Measurements from ENCODE around the gene VPS54.
"Not testable (repeated sequence)": the region's sequence is repeated elsewhere in the genome, so short reads cannot be mapped to it uniquely, and the experiment has no call there.

Gene VPS54

DNA sequence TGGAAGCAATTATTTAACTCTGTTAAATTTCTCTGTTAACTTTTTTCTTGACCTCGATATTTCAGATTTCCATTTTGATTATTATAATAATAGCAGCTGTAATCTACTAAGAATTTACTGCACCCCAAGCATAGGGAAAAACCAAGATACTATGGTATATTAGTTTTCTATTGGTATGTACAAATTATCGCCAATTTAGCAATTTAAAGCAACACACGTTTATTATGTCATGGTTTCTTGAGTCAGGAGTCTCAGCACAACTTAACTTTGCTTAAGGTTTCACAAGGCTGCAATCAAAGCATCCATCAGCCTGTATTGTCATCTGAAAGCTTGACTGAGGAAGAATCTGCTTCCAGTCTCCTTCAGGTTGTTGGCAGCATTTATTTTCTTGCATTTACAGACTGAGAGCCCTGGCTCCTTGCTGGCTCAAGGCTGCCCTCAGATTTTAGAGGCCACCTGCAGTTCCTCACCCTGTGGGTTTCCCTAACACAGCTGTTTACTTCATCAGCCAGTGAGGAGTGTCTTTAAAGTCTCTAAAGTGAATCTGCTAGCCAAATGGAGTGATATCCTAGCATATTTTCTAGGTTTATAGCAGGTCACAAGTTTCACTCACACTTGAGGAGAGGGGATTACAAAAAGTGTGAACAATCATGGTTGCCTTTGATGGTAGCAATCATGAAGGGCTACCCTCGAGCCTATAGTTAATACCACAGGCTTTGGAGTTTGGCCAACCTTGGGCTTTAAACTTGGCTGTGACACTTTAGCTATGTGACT is 4.4 kb upstream of the VPS54 start:
- no peak for DNase-seq

DNA sequence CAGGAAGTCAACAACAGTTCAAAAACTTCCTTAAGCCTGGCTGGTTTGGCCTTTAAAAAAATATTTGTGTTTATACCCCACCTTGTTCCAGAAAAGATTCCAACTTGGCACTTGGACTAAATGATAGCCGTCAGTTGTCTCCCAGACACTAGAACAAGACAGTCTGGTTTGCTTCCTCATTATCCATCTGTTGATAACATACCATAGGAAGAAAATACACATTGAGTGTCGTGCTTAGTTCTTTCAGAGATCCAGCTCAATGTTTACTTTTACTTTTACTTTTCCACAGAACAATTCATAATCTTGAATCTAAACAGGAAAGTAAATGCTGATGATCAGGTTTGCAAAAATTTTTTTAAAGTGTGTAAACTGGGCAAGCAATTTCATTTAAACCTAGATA is 2.4 kb upstream of the VPS54 start:
- no peak for DNase-seq

DNA sequence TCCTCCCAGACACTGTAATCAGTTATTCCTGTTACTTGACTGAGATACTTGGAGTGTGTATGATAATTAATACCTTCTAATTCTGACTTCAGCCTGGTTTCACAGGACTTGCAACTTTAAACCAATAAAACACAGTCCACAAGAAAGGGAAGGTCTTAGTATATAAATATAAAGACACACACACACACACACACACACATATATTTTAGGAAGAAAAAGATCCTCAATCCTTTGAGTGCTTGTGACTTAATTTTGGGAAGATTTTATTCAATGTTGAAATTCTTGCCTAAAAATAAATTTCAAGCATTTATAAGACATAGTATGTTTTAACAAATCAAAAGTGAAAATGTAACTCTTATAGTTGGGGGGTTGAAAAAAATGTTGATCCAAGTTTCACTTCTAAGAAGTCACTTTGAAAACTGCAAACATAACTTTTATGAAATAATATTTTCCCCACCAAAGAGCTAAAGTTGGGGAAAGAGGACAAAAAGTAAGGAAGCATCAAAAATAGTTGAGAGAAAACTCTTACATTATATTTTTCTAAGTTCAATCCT is 824 bp upstream of the VPS54 start:
- no peak for DNase-seq

DNA sequence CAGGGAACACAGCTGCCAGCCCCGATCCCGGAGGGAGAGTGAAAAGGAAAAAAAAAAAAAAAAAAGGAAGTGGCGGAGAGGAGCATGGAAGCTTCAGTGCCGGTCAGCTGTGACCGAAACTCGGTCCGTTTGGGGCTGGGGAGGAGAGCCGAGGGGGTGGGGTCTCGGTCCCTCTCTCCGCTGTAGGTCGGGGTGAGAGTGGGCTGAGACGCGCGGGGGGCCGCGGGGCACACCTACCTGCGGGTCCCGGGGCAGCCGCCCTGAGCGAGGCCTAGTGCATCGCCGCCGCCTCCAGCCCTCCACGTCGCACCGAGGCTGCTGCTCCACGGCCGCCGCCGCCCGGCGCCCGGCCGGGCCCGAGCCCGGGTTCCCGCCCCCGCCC is 536 bp downstream of the VPS54 start:
- peak in 1 of 2 donors; percentile 38 for DNase-seq

DNA sequence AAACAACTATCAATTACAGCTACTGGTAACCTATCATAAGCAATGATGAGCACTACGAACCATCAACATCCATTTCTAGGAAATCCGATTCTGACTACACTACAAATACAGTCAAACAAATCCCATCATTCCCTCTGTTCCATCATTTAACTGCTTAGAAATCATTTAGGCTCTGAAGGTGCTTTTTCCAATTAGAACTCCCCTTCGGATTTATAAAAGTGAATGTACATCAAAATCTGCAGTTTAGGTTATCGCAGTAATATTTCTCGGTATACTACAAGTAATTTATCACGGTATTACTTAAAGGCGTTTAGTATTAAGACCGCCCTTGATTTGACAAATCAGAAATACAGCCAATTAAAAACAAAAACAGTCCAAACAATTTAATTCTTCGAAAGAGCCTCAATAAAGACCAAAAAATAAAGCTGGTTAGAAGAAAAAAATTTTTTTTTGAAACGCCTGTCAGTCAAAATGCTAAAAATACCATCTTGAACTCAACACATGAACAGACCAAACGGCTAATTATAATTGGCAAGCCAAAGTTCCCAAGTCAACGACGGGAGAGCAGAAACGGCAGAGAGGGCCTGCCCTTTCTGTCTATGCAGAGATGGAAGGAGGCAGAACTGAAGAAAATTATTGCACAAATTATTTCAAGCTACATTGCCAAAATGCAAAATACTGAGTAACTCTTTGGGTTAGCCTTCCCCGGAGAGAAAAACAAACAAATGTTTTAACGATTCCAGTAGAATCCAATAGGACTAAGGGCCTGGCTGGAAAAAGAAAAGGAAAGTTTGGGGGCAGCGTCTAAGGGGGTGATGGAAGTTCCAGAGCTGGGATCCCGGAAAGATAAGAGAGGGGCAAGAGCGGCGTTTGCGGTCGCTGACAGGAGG is 1.2 kb downstream of the VPS54 start:
- no peak for DNase-seq

DNA sequence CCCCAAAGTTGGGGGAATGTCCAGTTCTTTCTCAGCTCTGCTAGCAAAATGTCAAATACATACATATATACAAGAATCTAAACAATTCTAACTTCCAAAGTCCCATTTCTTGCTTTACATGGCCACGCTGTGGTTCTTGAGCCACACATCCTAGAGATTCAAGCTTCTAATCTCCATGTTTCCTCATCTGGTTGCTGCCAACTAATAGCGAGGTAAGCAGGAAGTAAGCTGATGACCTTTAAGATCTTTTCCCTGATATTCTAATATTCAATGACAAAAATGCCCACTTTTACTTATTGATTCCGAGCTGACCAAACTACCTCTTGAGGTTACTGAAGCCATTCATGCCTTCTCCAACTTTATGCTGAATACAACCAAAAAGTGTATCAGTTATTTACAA is 3.3 kb downstream of the VPS54 start:
- DNase-seq: no peak

DNA sequence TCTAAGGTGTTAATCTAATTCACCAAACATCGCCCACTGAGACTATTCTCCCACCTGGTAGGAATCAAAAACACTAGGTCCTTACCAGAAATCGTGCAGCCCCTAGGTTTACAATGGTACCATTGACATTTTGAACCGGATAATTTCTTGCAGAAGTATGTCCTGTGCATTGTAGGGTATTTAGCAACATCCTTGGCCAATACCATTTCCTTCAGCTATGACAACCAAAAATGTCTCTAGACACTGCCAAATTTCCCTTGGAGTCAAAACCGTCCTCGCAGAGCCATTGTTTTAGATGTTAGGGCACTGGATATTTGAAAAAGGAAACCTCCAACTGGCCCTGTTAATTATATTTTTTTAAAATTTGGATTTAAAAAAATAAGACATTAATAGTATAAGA is 3.8 kb downstream of the VPS54 start:
- DNase-seq: no peak

DNA sequence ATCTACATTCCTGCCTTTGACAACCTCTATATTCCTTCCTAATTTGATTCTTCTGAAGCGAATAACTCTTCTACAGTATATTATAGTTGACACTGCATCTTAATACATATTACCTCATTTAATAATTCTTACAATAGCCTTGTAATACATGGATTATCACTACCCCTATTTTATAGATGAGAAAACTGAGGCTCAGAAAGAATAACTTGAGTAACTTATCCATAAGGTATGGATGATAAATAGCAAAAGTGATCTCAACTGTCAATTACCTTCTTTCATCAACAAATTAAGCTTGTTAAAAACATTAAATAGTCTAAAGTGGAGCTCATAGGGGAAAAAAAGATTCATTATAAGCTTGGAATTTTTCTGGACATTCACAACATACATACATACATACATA is 4.6 kb downstream of the VPS54 start:
- no peak for DNase-seq

DNA sequence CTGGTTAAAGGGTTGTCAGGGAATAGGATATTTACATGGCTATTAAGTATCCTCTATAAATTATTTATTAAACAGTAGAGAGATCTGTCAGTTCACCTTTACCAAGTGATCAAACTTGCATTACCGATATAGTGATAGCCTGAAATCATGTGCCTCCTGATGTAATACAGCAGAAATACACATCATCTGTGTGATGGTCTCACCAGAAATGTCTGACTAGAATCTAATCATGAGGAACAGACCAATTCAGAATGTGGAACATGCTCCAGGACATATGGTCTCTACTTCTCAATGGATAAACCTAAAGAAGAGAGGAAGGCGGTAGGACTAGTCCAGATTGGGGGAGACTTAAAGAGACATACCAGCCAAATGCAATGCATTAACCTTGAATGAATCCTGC is 6.2 kb downstream of the VPS54 start:
- no peak for DNase-seq

DNA sequence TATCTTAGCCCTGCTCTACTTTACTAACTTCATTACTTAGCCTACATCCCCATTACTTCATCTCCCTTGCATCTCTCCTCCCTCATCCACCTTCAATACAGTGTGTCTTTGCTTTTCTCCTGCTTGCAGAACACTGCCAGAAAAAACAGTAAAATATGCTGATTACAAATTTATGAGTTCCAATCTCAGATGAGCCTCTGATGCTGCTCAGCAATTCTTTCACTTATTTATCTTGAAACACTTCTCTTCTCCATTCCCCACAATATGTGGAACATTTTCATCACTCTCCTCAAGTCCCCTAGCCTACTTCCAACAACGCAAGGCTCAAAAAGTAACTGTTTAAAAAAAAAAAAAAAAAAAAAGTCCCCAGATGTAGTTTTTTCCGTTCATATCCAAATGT is 7.1 kb downstream of the VPS54 start:
- no peak for DNase-seq

DNA sequence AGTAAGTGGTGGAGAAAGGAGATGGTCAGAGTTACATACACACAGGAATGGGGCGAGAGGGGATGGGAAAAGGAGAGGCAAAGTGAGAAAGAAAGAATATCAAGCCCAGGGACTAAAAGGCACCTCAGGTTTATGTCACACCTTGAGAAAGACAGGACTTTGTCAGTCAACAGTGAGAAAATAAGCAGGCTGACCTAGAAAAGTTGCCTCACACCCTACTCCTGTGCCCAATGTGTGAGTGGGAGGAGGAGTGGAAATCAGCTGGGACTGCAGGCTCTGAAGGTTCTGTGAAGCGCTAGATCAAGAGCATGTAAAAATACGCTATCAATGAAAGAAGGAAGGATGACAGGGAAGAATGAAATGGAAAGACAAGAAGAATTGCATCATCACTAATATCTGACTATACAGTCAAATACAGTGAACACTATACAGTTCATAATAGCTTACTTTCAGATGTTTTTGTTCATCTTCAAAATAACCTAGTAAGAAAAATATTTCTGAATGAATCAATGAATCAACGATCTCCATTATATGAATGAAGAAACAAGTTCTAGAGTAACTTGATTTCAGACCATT is 10.7 kb downstream of the VPS54 start:
- DNase-seq: no peak

DNA sequence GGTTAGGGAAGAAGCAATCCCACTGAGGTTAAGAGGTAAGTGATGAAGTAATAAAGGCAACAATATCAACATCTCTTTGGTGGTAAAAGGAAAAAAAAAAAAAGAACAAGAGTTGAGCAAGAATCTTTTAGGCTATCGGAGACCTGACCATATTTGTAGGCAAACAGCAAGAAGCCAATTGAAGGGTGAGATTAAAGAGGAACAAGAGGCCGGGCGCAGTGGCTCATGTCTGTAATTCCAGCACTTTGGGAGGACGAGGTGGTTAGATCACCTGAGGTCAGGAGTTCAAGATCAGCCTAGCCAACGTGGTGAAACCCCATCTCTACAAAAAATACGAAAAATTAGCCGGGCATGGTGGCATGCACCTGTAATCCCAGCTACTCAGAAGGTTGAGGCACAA is 11.3 kb downstream of the VPS54 start:
- DNase-seq: no peak

DNA sequence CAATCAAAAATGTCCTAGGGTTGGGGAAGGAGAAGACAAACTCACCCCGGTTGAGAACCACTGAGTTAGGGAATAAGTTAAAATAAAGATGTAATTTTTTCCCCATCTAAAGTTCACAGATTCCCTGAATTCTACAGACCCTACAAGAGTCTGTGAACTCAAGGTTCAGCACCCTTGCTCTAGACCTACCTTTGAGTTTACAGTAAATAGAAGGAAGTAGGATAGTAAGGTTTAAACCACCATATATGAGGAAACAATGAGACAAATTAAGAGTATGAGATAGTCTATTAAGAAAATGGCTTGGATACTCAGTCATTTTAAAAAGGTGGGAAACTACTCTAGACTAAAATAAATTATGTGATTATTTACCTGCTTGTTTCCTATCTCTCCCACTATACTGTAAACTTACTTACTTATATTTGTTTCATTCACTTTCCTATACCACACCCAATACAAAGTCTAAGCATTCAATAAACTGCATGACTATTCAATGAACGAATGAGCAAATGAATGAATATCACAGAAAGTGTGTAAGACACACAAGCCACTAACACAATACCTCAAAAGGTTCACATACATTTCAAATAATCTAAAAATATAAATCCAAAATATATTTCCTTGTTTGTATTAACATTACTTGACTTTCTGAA is 13.4 kb downstream of the VPS54 start:
- no peak for DNase-seq

DNA sequence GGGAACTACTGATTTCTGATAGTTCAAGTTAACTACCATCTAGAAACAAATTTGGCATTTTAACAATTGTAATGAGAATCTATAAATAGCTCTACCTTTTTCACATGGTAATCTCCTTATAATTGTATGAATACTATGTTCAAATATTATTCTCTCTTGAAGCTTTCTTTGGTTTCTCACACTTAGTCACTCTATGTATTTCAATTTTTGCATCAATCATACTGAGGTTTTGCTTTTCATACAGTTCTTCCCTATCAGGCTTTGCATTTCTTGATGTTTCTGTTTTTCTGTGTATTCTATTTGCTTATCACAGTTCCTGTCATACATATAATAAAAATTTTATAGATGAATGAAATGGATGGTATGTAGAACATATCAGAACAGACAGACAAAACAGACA is 16.0 kb downstream of the VPS54 start:
- DNase-seq: no peak

DNA sequence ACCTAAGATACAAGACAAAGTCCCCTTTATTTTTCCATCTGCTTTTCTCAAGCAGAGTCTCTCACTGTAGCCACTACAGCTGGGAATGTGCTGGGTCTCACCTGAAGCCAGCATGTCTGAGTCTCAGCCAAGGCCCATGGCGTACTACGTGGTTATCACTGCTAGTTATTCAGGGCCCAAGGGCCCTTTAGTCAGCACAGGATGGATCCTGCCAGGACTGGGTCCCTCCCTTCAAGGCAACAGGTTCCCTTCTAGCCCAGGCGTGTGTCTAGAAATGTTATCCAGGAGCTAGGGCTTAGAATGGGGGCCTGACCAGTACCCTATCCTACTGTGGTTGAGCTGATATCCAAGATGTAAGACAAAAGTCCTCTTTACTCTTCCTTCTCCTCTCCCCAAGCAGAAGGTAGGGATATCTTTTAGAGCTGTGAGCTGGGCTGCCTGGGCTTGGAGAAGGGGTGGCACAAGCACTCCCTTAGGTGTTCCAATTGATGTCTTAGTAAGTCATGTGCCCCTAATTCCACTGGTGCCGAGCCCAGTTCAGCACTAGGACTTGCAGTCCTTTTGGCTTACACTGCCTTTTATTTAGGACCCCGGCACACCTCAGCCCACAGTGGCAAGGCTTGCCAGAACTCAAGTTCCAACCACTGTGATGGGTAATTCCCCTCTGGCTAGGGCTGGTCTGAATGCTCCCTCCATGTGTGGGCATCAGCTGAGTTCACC is 17.7 kb downstream of the VPS54 start:
- DNase-seq: no peak

DNA sequence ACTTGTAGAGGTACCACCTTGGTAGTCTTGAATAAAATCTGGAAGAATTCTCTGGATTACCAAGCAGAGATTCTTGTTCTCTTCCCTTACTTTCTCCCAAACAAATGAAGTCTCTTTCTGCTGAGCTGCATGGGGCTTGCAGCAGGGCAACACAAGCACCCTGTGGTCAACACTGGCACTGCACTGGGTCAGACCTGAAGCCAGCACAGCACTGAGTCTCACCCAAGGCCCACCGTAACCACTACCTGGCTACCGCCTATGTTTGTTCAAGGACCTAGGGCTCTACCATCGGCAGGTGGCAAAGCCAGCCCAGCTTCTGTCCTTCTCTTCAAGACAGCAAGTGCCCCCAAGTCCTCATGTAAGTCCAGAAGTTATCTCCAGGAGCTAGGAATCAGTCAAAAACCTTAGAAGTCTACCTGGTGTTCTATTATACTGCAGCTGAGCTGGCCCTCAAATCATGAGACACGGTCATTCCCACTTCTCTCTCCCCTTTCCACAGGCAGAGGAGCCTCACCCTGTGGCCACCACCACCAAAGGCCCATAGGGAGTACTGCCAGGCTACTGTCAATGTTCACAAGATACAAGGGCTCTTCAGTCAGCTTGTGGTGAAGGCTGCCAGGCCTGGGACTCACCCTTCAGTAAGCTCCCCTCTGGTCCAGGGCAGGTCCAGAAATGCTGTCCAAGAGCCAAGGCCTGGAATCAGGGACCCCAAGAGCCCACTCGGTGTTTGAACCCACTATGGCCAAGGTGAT is 18.4 kb downstream of the VPS54 start:
- no peak for DNase-seq

DNA sequence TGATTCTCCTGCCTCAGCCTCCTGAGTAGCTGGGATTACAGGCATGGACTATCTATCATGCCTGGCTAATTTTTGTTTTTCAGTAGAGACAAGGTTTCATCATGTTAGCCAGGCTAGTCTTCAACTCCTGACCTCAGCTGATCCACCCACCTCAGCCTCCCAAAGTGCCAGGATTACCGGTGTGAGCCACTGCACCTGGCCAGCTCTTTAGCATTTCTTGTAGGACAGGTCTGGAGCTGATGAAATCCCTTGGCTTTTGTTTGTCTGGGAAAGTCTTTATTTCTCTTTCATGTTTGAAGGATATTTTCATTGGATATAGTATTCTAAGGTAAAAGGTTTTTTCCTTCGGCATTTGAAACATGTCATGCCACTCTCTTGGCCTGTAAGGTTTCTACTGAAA is 20.2 kb downstream of the VPS54 start:
- DNase-seq: no peak

DNA sequence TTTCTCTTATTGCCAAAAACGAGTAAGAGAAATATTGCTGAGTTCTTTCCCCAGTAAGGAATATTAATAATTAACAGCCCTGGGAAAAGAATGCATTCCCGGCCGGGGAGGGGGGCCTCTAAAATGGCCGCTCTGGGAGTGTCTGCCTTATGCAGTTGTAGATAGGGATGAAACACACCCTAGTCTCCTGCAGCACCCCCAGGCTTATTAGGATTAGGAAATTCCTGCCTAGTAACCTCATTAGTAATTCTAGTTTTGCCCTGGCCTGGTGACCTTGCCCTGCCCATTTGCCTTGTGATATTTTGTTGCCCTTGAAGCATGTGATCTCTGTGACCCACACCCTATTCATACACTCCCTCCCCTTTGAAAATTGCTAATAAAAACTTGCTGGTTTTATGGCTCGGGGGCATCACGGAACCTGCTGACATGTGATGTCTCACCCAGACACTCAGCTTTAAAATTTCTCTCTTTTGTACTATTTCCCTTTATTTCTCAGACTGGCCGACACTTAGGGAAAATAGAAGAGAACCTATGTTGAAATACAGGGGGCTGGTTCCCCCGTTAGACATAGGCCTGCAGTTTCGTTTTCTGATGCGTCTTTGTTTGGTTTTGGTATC is 22.5 kb downstream of the VPS54 start:
- DNase-seq: not testable (repeated sequence)

DNA sequence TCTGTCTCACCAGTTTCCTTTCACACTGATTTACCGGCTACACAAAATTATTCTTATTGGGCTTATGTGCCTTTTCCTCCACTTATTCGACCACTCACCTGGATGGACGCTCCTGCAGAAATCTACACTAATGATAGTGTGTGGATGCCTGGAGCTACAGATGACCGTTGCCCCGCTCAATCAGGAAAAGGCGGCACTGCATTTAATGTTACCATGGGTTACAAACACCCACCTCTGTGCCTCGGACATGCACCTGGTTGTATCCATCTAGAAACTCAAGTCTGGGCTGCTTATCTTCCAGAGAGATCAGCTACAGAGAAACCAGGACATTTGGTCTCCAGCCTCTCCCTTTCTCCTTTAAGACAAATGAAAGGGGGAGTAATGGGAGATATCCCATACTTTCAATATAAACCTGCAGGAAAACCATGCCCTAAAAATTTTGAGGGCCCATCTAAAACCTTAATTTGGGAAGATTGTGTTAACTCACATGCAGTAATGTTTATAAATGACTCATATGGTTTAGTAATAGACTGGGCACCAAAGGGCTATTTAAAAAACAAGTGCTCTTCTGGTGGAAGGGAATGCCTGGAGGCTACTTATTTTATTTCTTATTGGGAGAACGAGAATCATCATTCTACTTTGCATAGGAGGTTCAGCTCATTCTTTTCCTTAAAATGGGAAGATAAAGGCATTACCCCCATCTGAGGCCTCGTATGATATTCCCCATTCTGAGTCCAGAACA is 24.7 kb downstream of the VPS54 start:
- not testable (repeated sequence) for DNase-seq

DNA sequence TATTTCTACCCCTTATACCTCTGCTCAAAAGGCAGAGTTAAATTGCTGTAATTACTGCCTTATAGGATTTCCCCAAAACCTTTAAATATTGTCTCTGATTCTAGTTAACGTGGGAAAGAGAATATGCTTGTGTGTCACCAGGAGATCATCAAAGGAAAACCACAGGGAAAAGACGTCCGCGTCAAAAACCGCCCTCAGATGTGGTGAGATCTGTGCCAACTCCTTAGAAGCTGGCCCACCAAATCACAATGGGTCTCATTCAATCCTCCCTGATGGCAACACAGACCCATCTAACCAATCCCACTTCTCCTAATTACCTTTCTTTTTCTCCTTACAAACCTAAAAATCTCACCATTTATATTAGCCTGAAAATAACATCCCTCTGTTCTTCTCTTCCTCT is 25.4 kb downstream of the VPS54 start:
- no peak for DNase-seq
